Activated CD8-positive, alpha-beta T cell treated with anti-CD3 and anti-CD28 coated beads, Interleukin-2, amount 10 ng/mL, durations not matched to agents 7 days and 5 days (primary cell): Measurements from ENCODE around the gene MLLT1. TPM values are rescaled to one million over a fixed set of nuclear protein-coding genes. Genes with fewer than 3 reads are reported as not detected.
A peak's percentile ranks its signal among the peaks of the same experiment; 100 is the strongest.

Experiments
- ATAC-seq: fragments of 150-1000 bp; cut with Tn5 transposase; one replicate; pipeline ENCODE4 v1.10.0; 2021; ENCODE audit warnings: moderate library complexity
- CTCF ChIA-PET: fragments of 350-600 bp; sonication (Branson Sonifier 250); formaldehyde crosslinking; loops from one replicate; lab custom pipeline; 2021; ENCODE audit warnings: antibody characterized with exemption; lab: Charles Lee
- POLR2A ChIA-PET: fragments of 350-600 bp; sonication (Branson Sonifier 250); formaldehyde crosslinking; loops from one replicate; lab custom pipeline; 2021; ENCODE audit warnings: antibody characterized with exemption; lab: Charles Lee
- DNase-seq: peaks from one replicate; pipeline ENCODE4 v3.0.0-alpha.2; 2020
- H3K27ac Mint-ChIP-seq: one replicate; pipeline ENCODE4 v1.8.0; 2021; ENCODE audit warnings: mild to moderate bottlenecking, mixed read lengths
- H3K27me3 Mint-ChIP-seq: one replicate; pipeline ENCODE4 v1.8.0; 2021; ENCODE audit warnings: low read depth, mixed read lengths
- H3K36me3 Mint-ChIP-seq: one replicate; pipeline ENCODE4 v1.8.0; 2021; ENCODE audit warnings: low read depth, mixed read lengths
- H3K4me1 Mint-ChIP-seq: one replicate; pipeline ENCODE4 v1.8.0; 2021; ENCODE audit warnings: low read depth, mixed read lengths
- H3K4me3 Mint-ChIP-seq: one replicate; pipeline ENCODE4 v1.8.0; 2021; ENCODE audit warnings: mild to moderate bottlenecking, mixed read lengths
- H3K9me3 Mint-ChIP-seq: one replicate; pipeline ENCODE4 v1.8.0; 2022; ENCODE audit warnings: mixed read lengths; ENCODE audit not compliant: insufficient read depth
- total RNA-seq, 2 experiments: library from RNA; stranded (reverse); gene quantifications; one replicate each; pipeline ENCODE4 v1.2.3, GENCODE V29; 2021

MLLT1 gene
- total RNA-seq, 2 experiments from 2014 or later: 37.3 to 48.7 TPM

- ATAC-seq (no peak), DNase-seq (no peak)
- Mint-ChIP-seq H3K4me3 (no peak overlapping the region), H3K27me3 (no peaks in the 10 kb centered on the region), H3K27ac (no peak overlapping the region), H3K36me3 (peaks cover 10% of the 10 kb centered on the region), H3K4me1 (no peaks in the 10 kb centered on the region), H3K9me3 (no peaks in the 10 kb centered on the region)
- ChIA-PET CTCF (no interaction called here), POLR2A (no interaction called here)
These were observed 56.9 kb downstream of the MLLT1 start for GRCh38 chr19:6222884-6223283.

DNA sequence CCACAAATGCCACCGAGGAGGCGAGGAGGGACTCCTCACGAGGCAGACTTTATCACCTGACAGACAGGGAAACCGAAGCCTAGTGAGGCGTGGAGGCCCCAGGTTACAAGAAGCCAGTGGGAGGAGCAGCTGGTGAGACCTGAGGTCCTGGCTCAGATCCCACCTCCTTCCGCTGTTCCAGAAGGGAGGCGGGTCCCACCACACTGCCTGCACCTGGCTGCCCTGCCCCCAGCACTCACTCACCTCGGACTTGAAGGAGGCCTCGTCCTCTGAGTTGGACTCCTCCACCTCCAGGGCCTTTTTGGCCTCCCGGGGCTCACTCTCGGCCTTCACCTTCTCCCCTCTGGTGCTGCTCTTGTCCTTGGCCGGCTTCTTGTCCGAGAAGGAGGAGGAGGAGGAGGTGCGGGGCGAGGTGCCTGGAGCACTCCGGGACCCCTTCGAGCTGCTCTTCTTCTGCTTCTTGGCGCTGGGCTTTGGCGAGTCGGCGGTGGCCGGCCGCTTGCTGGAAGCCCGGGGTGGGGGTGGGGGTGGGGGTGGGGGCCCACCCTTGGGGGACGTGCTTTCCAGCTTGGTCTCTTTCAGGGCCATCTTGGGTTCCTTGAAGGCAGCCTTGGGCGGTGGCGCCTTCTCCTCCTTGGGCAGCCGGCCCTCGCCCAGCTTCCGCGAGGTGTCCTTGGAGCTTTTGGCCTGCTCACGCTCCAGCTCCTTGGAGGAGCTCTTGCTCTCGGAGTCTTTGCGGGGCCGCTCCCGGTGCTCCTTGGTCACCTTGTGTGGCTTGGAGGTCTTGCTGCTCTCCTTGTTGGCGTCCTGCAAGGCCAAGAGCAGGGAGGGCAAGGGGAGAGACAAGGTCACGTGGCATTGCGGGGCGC, 57.7 kb downstream of the MLLT1 start:
- Mint-ChIP-seq H3K9me3 (no peaks in the 10 kb centered on the region), H3K36me3 (peaks cover 10% of the 10 kb centered on the region), H3K4me1 (no peaks in the 10 kb centered on the region), H3K27ac (no peak overlapping the region), H3K4me3 (no peak overlapping the region), H3K27me3 (no peaks in the 10 kb centered on the region)
- no peak for ATAC-seq
- ChIA-PET POLR2A (no interaction called here), CTCF (no interaction called here)
- DNase-seq: no peak

DNA sequence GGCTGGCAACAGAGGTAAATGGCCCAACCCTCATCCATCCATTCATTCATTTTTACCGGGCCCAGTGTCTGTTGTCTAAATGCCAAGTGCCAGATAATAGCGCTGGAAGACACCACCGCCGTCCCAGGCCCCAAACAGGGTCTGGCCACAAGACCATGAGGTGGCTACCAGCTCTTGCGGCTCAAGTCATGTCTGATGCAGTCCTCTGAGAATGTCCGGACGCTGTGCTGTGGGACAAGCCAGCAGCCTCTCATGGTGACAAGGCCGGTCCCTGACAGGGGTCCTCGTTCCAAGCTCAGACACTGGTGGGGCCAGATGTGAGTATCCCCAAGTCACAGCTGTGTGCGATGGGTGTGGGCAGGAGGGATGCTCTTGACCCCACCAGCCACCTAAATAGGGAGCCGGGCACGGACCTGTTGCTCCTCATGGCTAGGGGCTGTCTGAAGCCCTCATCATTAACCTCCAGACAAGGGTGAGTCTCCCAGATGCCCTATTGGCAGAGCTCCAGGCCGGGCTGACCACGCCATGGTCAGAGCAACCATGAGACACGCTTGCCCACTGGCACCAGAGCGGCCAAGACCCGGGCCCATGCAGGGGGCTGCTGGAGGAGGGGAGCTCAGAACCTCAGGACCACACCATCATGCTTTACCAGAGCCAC, 58.4 kb downstream of the MLLT1 start:
- no peak overlapping the region for H3K27ac Mint-ChIP-seq
- no peak overlapping the region for H3K4me3 Mint-ChIP-seq
- H3K36me3 Mint-ChIP-seq: peaks cover 7% of the 10 kb centered on the region
- CTCF ChIA-PET: no interaction called here
- ATAC-seq: no peak
- no peaks in the 10 kb centered on the region for H3K27me3 Mint-ChIP-seq
- no peaks in the 10 kb centered on the region for H3K9me3 Mint-ChIP-seq
- H3K4me1 Mint-ChIP-seq: no peaks in the 10 kb centered on the region
- DNase-seq: no peak
- POLR2A ChIA-PET: no interaction called here

DNA sequence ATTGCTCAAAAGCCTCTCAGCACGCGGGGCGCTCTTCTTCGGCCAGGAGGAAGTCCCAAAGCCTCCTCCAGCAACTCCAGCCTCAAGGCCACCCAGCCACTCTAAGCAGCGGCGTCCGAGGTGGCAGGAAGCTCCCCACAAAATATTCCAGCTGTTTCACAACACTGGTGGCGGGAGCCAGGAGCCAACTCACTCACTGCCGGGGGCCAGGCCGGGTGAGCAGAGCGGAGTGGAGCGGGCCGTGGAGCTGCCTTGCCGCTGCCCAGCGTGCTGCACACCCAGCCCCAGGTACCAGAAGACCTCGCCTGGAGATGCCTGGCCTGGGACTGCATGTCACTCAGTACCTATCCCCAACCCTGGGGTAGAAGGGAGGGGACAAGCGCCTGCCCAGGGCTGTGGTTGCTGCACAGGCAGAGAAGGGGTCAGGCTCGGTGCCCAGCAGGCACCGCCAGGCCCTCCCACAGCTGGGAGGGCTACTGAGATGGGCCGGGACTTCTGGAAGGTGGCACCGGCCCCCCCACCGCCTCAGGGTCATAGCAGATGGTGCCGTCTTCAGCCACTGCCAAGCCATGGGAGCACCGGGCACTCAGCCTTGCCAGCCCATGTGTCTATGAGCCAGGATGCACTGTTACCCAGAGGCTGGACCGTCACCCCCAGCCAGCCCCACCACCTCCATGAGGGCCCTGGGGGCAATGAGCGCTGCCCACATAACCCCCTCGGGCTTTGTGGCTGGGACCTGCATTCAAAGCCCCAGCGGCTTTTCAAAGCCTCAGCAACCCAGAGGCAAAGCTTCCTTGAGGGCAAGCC, 59.2 kb downstream of the MLLT1 start:
- Mint-ChIP-seq H3K4me1 (no peaks in the 10 kb centered on the region), H3K36me3 (peaks cover 1% of the 10 kb centered on the region), H3K27ac (no peak overlapping the region), H3K9me3 (no peaks in the 10 kb centered on the region), H3K4me3 (no peak overlapping the region), H3K27me3 (no peaks in the 10 kb centered on the region)
- ATAC-seq (no peak), DNase-seq (no peak)
- CTCF ChIA-PET: interaction anchor here (3.1 kb wide), 1 partner anchor 79 kb away, joined by 17 read pairs; no protein-coding TSS in a partner anchor
- POLR2A ChIA-PET: no interaction called here

DNA sequence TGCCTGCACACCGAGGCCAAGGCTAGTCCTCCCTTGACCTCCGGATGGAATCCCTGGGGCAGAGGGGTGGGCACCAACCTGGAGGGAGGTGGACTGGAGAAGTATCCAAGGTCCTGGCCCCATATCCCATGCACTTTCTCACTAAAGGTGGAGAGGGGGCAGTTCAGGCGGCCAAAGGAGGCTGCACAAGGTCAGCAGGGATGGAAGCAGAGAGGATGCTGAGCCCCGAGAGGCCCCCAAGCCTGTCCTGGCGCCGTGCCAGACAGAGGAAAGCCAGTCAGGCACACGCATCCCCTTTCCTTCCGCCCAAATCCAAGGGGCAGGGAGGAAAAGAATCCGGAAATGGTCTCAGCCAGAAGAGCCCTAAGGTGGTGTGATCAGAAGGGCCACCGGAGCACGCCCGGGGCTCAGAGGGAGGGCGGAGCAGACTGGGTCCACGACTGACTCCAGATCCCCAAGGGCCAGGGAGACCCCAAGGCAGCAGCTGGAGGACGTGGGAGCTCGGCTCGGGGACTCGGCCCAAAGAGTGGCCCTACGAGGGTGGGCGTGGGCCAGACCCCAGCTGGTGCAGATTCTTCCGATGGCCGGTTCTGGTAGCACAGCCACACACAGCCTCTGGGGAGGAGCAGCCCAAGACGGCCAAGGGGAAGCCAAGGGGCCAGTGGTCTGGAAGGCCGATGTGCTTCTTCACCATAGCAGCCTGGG, 60.0 kb downstream of the MLLT1 start:
- H3K4me1 Mint-ChIP-seq: no peaks in the 10 kb centered on the region
- no peaks in the 10 kb centered on the region for H3K27me3 Mint-ChIP-seq
- H3K9me3 Mint-ChIP-seq: no peaks in the 10 kb centered on the region
- H3K36me3 Mint-ChIP-seq: peaks cover 1% of the 10 kb centered on the region
- H3K4me3 Mint-ChIP-seq: no peak overlapping the region
- no peak for DNase-seq
- ATAC-seq: no peak
- no peak overlapping the region for H3K27ac Mint-ChIP-seq
- POLR2A ChIA-PET: interaction anchor here (1.1 kb wide), 1 partner anchor 55 kb away, joined by 3 read pairs; no protein-coding TSS in a partner anchor
- CTCF ChIA-PET: interaction anchor here (1.1 to 3.1 kb wide), 3 partner anchors 18 to 80 kb away, joined by 4 to 17 read pairs (median 11); no protein-coding TSS in a partner anchor

GRCh38 chr19:6219147-6219525, 60.6 kb downstream of the MLLT1 start:
- Mint-ChIP-seq H3K4me3 (no peak overlapping the region), H3K27ac (no peak overlapping the region), H3K36me3 (peaks cover 1% of the 10 kb centered on the region), H3K27me3 (no peaks in the 10 kb centered on the region), H3K9me3 (no peaks in the 10 kb centered on the region), H3K4me1 (no peaks in the 10 kb centered on the region)
- ChIA-PET CTCF (interaction anchor here (0.8 to 3.1 kb wide), 18 partner anchors 10 to 143 kb away, joined by 3 to 17 read pairs (median 5); no protein-coding TSS in a partner anchor), POLR2A (interaction anchor here (1.1 kb wide), 1 partner anchor 54 kb away, joined by 3 read pairs; no protein-coding TSS in a partner anchor)
- no peak for DNase-seq
- ATAC-seq: no peak

- H3K4me1 Mint-ChIP-seq: no peaks in the 10 kb centered on the region
These were observed 61.2 kb downstream of the MLLT1 start for GRCh38 chr19:6218491-6219146.

GRCh38 chr19:6217752-6218334, 61.9 kb downstream of the MLLT1 start:
- ChIA-PET POLR2A (no interaction called here), CTCF (interaction anchor here (0.8 to 3.1 kb wide), 18 partner anchors 9 to 413 kb away, joined by 3 to 17 read pairs (median 4); partner anchors contain the start of genes ALKBH7 and KHSRP)
- Mint-ChIP-seq H3K36me3 (peaks cover 1% of the 10 kb centered on the region), H3K27me3 (no peaks in the 10 kb centered on the region), H3K4me3 (no peak overlapping the region), H3K4me1 (no peaks in the 10 kb centered on the region), H3K27ac (no peak overlapping the region), H3K9me3 (no peaks in the 10 kb centered on the region)
- DNase-seq (no peak), ATAC-seq (no peak)

More at GRCh38 chr19:6218491-6219146, 61.2 kb downstream of the MLLT1 start:
- no peaks in the 10 kb centered on the region for H3K9me3 Mint-ChIP-seq
- peak; percentile 90 for DNase-seq
- CTCF ChIA-PET: interaction anchor here (0.8 to 3.1 kb wide), 25 partner anchors 9 to 413 kb away, joined by 3 to 17 read pairs (median 4); partner anchors contain the start of genes ALKBH7 and KHSRP
- H3K27me3 Mint-ChIP-seq: no peaks in the 10 kb centered on the region
- peak overlapping the region; percentile 67 for H3K27ac Mint-ChIP-seq
- H3K36me3 Mint-ChIP-seq: peaks cover 1% of the 10 kb centered on the region
- peak; percentile 80 for ATAC-seq
- H3K4me3 Mint-ChIP-seq: no peak overlapping the region
- POLR2A ChIA-PET: interaction anchor here (1.1 kb wide), 1 partner anchor 54 kb away, joined by 3 read pairs; no protein-coding TSS in a partner anchor

DNA sequence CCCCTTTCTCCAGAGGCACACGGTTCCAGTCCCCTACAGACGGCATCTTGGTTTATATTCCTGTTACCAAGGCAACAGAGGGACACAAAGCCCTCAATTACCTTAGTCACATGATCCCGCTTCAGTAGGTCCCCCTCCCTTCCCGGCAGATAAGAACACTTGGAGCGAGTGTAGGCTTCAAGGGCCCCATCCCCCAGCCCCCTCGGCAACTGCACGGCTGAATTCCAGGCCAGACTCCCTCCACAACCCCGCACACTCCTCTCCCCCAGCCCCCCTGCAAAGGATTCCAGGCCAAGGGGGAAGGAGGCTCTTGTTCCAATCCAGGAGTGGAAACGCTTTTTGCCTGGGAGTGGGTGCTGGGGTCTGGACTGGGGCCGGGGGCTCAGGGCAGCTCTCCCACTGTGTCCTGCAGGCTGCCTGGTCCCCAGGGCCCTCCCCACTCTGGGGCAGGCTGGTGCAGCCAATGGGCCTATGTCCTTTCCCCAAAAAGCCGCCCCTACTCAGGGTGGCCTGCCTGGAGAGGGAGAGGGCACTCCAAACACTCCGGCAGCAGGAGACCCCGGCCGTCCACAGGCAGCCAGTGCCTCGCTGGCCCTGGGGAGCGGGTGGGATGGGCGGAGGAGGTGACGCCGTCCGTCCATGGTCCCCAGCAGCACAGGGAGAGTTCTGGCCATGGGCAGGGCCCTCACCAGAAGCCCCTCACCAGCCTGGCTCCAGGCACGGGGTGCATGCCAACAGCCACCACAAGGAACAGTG, 62.6 kb downstream of the MLLT1 start:
- H3K4me1 Mint-ChIP-seq: no peaks in the 10 kb centered on the region
- no peaks in the 10 kb centered on the region for H3K9me3 Mint-ChIP-seq
- ChIA-PET CTCF (interaction anchor here (1.0 to 3.1 kb wide), 7 partner anchors 8 to 208 kb away, joined by 3 to 17 read pairs (median 7); partner anchors contain the start of gene KHSRP), POLR2A (no interaction called here)
- H3K27me3 Mint-ChIP-seq: no peaks in the 10 kb centered on the region
- no peak overlapping the region for H3K27ac Mint-ChIP-seq
- H3K4me3 Mint-ChIP-seq: no peak overlapping the region
- ATAC-seq (no peak), DNase-seq (no peak)
- peaks cover 3% of the 10 kb centered on the region for H3K36me3 Mint-ChIP-seq
